H9 (cell line): ENCODE measurements around the gene OR10A7. TPM values are rescaled to one million over a fixed set of nuclear protein-coding genes. Genes with fewer than 3 reads are reported as not detected.

ENCODE experiments used
- DNase-seq: peaks from one replicate; pipeline ENCODE4 v3.0.0-alpha.2; 2017
- H2AFZ ChIP-seq: one replicate; pipeline ENCODE4 v1.6.1; 2013; ENCODE audit warnings: mild to moderate bottlenecking, low read length, control low read depth, moderate library complexity
- H2AK5ac ChIP-seq: 2 replicates; pipeline ENCODE4 v1.6.1; 2013; ENCODE audit warnings: low read length, control low read depth, mixed read lengths; ENCODE audit not compliant: insufficient read length
- H2BK120ac ChIP-seq: one replicate; pipeline ENCODE4 v1.6.1; 2013; ENCODE audit warnings: low read depth, mild to moderate bottlenecking, low read length, control low read depth, inconsistent platforms; ENCODE audit not compliant: poor library complexity, severe bottlenecking
- H2BK12ac ChIP-seq: 2 replicates; pipeline ENCODE4 v1.6.1; 2013; ENCODE audit warnings: low read length, control low read depth, mixed read lengths, low read depth; ENCODE audit not compliant: insufficient read length
- H2BK15ac ChIP-seq: 2 replicates; pipeline ENCODE4 v1.6.1; 2013; ENCODE audit warnings: low read depth, low read length, control low read depth
- H2BK20ac ChIP-seq: one replicate; pipeline ENCODE4 v1.6.1; 2013; ENCODE audit warnings: low read depth, mild to moderate bottlenecking, low read length, control low read depth, inconsistent platforms; ENCODE audit not compliant: poor library complexity, severe bottlenecking
- H2BK5ac ChIP-seq: 2 replicates; pipeline ENCODE4 v1.6.1; 2013; ENCODE audit warnings: low read length, control low read depth, mixed read lengths; ENCODE audit not compliant: insufficient read length
- H3K14ac ChIP-seq: 2 replicates; pipeline ENCODE4 v1.6.1; 2013; ENCODE audit warnings: low read length, control low read depth; ENCODE audit not compliant: insufficient read depth
- H3K18ac ChIP-seq: 2 replicates; pipeline ENCODE4 v1.6.1; 2013; ENCODE audit warnings: low read depth, mild to moderate bottlenecking, mixed read lengths, low read length, control low read depth; ENCODE audit not compliant: insufficient read length
- H3K23ac ChIP-seq: 2 replicates; pipeline ENCODE4 v1.6.1; 2013; ENCODE audit warnings: low read length, control low read depth, mixed read lengths, low read depth; ENCODE audit not compliant: insufficient read length
- H3K23me2 ChIP-seq: 2 replicates; pipeline ENCODE4 v1.6.1; 2013; ENCODE audit warnings: low read depth, mild to moderate bottlenecking, mixed read lengths, low read length, control low read depth; ENCODE audit not compliant: insufficient read length, poor library complexity, severe bottlenecking
- H3K27ac ChIP-seq: 2 replicates; pipeline ENCODE4 v1.5.1; 2013; ENCODE audit warnings: low read length, control low read depth, mixed read lengths, low read depth; ENCODE audit not compliant: insufficient read length
- H3K27me3 ChIP-seq: 2 replicates; pipeline ENCODE4 v1.6.1; 2013; ENCODE audit warnings: low read length, control low read depth, inconsistent platforms; ENCODE audit not compliant: insufficient read depth
- H3K4ac ChIP-seq: 2 replicates; pipeline ENCODE4 v1.6.1; 2013; ENCODE audit warnings: low read depth, mild to moderate bottlenecking, control low read depth, inconsistent platforms, low read length, moderate library complexity
- H3K4me1 ChIP-seq: 2 replicates; pipeline ENCODE4 v1.6.1; 2013; ENCODE audit warnings: low read length, control low read depth, inconsistent platforms; ENCODE audit not compliant: insufficient read depth
- H3K4me2 ChIP-seq: 2 replicates; pipeline ENCODE4 v1.6.1; 2013; ENCODE audit warnings: low read length, control low read depth, mixed read lengths; ENCODE audit not compliant: insufficient read length, insufficient read depth
- H3K56ac ChIP-seq: 2 replicates; pipeline ENCODE4 v1.6.1; 2013; ENCODE audit warnings: low read depth, mild to moderate bottlenecking, mixed read lengths, low read length, control low read depth; ENCODE audit not compliant: insufficient read length
- H3K79me1 ChIP-seq: 2 replicates; pipeline ENCODE4 v1.6.1; 2013; ENCODE audit warnings: low read depth, mild to moderate bottlenecking, moderate library complexity, low read length, control low read depth, inconsistent platforms; ENCODE audit not compliant: insufficient read depth, poor library complexity, severe bottlenecking
- H3K79me2 ChIP-seq: 2 replicates; pipeline ENCODE4 v1.6.1; 2013; ENCODE audit warnings: low read length, control low read depth, inconsistent platforms; ENCODE audit not compliant: insufficient read depth
- H3K9ac ChIP-seq: 2 replicates; pipeline ENCODE4 v1.6.1; 2013; ENCODE audit warnings: low read length, control low read depth, mixed read lengths; ENCODE audit not compliant: insufficient read length; ENCODE audit errors: extremely low read depth
- H3K9me3 ChIP-seq: one replicate; pipeline ENCODE4 v1.6.1; 2013; ENCODE audit warnings: low read depth, low read length, inconsistent platforms; ENCODE audit not compliant: control insufficient read depth
- H3T11ph ChIP-seq: one replicate; pipeline ENCODE4 v1.6.1; 2013; ENCODE audit warnings: mild to moderate bottlenecking, low read length, control low read depth, inconsistent platforms
- H4K20me1 ChIP-seq: one replicate; pipeline ENCODE4 v1.6.1; 2013; ENCODE audit not compliant: control insufficient read depth, insufficient read length, insufficient read depth
- H4K5ac ChIP-seq: 2 replicates; pipeline ENCODE4 v1.6.1; 2013; ENCODE audit warnings: low read depth, mild to moderate bottlenecking, mixed read lengths, low read length, control low read depth; ENCODE audit not compliant: insufficient read length
- H4K8ac ChIP-seq: replicated peaks from 2 replicates; pipeline ENCODE4 v1.6.1; 2013; ENCODE audit warnings: low read length, control low read depth, mixed read lengths, low read depth; ENCODE audit not compliant: insufficient read length
- H4K91ac ChIP-seq: 2 replicates; pipeline ENCODE4 v1.6.1; 2013; ENCODE audit warnings: low read depth, mild to moderate bottlenecking, moderate library complexity, mixed read lengths, low read length, control low read depth; ENCODE audit not compliant: insufficient read length
- H3K27ac Mint-ChIP-seq, 3 experiments: 2 replicates in 2 of 3; 3 replicates in 1 of 3; pipeline ENCODE4 v1.8.0; 2020 to 2021; ENCODE audit warnings: mixed read lengths in 3 of 3, mild to moderate bottlenecking in 1 of 3, moderate library complexity in 1 of 3
- H3K27me3 Mint-ChIP-seq: 2 replicates; pipeline ENCODE4 v1.8.0; 2021; ENCODE audit warnings: low read depth, mild to moderate bottlenecking, moderate library complexity, mixed read lengths
- H3K36me3 Mint-ChIP-seq, 3 experiments: 2 replicates in 2 of 3; 3 replicates in 1 of 3; pipeline ENCODE4 v1.8.0; 2020 to 2021; ENCODE audit warnings: low read depth in 3 of 3, mixed read lengths in 3 of 3; ENCODE audit not compliant: insufficient read depth in 1 of 3
- H3K4me1 Mint-ChIP-seq, 2 experiments: 2 replicates each; pipeline ENCODE4 v1.8.0; 2020; ENCODE audit warnings: mixed read lengths in 2 of 2
- H3K4me3 Mint-ChIP-seq, 2 experiments: 2 replicates in 1 of 2; 3 replicates in 1 of 2; pipeline ENCODE4 v1.8.0; 2020 to 2021; ENCODE audit warnings: mild to moderate bottlenecking in 2 of 2, mixed read lengths in 2 of 2, moderate library complexity in 1 of 2
- H3K9me3 Mint-ChIP-seq, 2 experiments: 2 replicates in 1 of 2; 3 replicates in 1 of 2; pipeline ENCODE4 v1.8.0; 2020; ENCODE audit warnings: mild to moderate bottlenecking in 2 of 2, mixed read lengths in 2 of 2, moderate library complexity in 1 of 2
- CTCF ChIP-seq: fragments of 200-600 bp; sonication (generic); conservative IDR thresholded peaks from 3 replicates; pipeline ENCODE4 v1.8.0; 2021; ENCODE audit warnings: antibody characterized with exemption, mild to moderate bottlenecking
- WGBS: extraction: QIAGEN DNeasy Blood & Tissue Kit; methylation state at CpG from one replicate; pipeline ENCODE4 v1.1.7; 2013; ENCODE audit warnings: missing lambda C conversion rate, low lambda C conversion rate, mixed read lengths; ENCODE audit not compliant: insufficient read length; ENCODE audit errors: extremely low coverage; 5-methylcytosine and 5-hydroxymethylcytosine counted together
- total RNA-seq: library from RNA; stranded (reverse); gene quantifications from 2 replicates; pipeline ENCODE4 v1.2.1, GENCODE V29; 2021

The OR10A7 gene
- total RNA-seq, 1 experiment from 2014 or later, result not detected

- Histone ChIP-seq H3K18ac (no peak overlapping the region), H3K14ac (no peak overlapping the region), H2BK12ac (no peak overlapping the region), H3K4me2 (no peak overlapping the region), H3K9me3 (no peaks in the 10 kb centered on the region), H3K23me2 (no peaks in the 10 kb centered on the region), H2BK5ac (no peak overlapping the region), H3T11ph (no peak overlapping the region), H4K91ac (no peak overlapping the region), H4K8ac (no peak overlapping the region), H2AK5ac (no peak overlapping the region), H2BK120ac (no peak overlapping the region), H3K27ac (no peak overlapping the region), H3K9ac (no peak overlapping the region), H3K4me1 (no peaks in the 10 kb centered on the region), H3K79me1 (no peaks in the 10 kb centered on the region), H4K5ac (no peak overlapping the region), H4K20me1 (no peaks in the 10 kb centered on the region), H2BK15ac (no peak overlapping the region), H2BK20ac (no peak overlapping the region), H3K56ac (no peak overlapping the region), H3K4ac (no peak overlapping the region), H3K79me2 (no peaks in the 10 kb centered on the region), H3K27me3 (no peaks in the 10 kb centered on the region), H3K23ac (no peak overlapping the region), H2AFZ (no peak overlapping the region)
- H3K27ac Mint-ChIP-seq, result no peak overlapping the region
- H3K4me1 Mint-ChIP-seq, result no peaks in the 10 kb centered on the region
- no peak overlapping the region for H3K4me3 Mint-ChIP-seq
- WGBS, result no CpG with 5 or more reads among the region's 2 CpGs
- peaks cover 7 to 12% of the 10 kb centered on the region in 2 experiments for H3K9me3 Mint-ChIP-seq
- no peak for DNase-seq
- TF ChIP-seq CTCF, result no peak
- no peaks in the 10 kb centered on the region; the same call in 1 of the 2 replicates for H3K27me3 Mint-ChIP-seq
- H3K36me3 Mint-ChIP-seq, result peaks cover 0 to 8% (median 2%) of the 10 kb centered on the region in 3 experiments; a peak in 6 of 7 replicates
Measured at GRCh38 chr12:55188573-55188972, 32.3 kb upstream of the OR10A7 start.
